Stimulated activated naive B cell treated with anti-CD40 and anti-IgM and Interleukin-4, amounts not matched to agents 10 μg/mL and 1 μg/mL and 100 μg/mL, for 72 hours (primary cell): ENCODE results near the gene S100A12.

ENCODE experiments used
- ATAC-seq, 2 donors: fragments of 150-1000 bp; cut with Tn5 transposase; replicated peaks; 2 replicates each; pipeline ENCODE4 v1.10.0; 2021; ENCODE audit warnings: moderate library complexity in 1 of 2
- DNase-seq: peaks from one replicate; pipeline ENCODE4 v3.0.0; 2021
- H3K27ac Mint-ChIP-seq: one replicate; pipeline ENCODE4 v1.8.0; 2022; ENCODE audit warnings: mild to moderate bottlenecking, mixed read lengths
- H3K27me3 Mint-ChIP-seq, 2 donors: one replicate each; pipeline ENCODE4 v1.8.0; 2022; ENCODE audit warnings: mixed read lengths in 2 of 2
- H3K36me3 Mint-ChIP-seq, 2 donors: one replicate each; pipeline ENCODE4 v1.8.0; 2022; ENCODE audit warnings: mixed read lengths in 2 of 2, mild to moderate bottlenecking in 1 of 2
- H3K4me1 Mint-ChIP-seq, 2 donors: one replicate each; pipeline ENCODE4 v1.8.0; 2022; ENCODE audit warnings: mixed read lengths in 2 of 2, mild to moderate bottlenecking in 1 of 2
- H3K4me3 Mint-ChIP-seq, 2 donors: one replicate each; pipeline ENCODE4 v1.8.0; 2022; ENCODE audit warnings: mild to moderate bottlenecking in 2 of 2, mixed read lengths in 2 of 2, moderate library complexity in 1 of 2
- H3K9me3 Mint-ChIP-seq, 2 donors: one replicate each; pipeline ENCODE4 v1.8.0; 2022; ENCODE audit warnings: mixed read lengths in 2 of 2, mild to moderate bottlenecking in 1 of 2

S100A12 gene

DNA sequence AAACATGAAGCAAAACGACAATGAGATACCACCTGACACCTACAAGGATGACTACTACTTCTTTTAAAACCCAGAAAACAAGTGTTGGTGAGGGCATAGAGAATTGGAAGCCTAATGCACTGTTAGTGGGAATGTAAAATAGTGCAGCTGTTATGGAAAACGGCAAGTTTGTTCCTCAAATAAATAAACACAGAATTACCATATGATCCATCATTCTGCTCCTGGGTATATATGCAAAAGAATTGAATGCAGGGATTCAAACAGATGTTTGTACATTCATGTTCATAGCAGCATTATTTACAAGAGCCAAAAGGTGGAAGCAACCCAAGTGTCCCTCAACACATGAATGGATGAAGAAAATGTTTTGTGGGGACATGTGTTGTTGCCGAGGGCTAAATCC lies 16.8 kb upstream of the S100A12 start:
- Mint-ChIP-seq H3K27ac (no peak overlapping the region), H3K4me1 (peaks cover 0 to 1% of the 10 kb centered on the region in 2 donors), H3K4me3 (no peak overlapping the region), H3K36me3 (no peaks in the 10 kb centered on the region), H3K9me3 (no peaks in the 10 kb centered on the region), H3K27me3 (peaks cover 27 to 41% of the 10 kb centered on the region in 2 donors)
- no peak for ATAC-seq
- no peak for DNase-seq

- Mint-ChIP-seq H3K9me3 (no peaks in the 10 kb centered on the region), H3K4me3 (no peak within 1 kb of the TSS), H3K27ac (no peak within 1 kb of the TSS), H3K27me3 (peaks cover 28 to 46% of the 10 kb centered on the region in 2 donors), H3K4me1 (peaks cover 4 to 5% of the 10 kb centered on the region in 2 donors), H3K36me3 (no peaks in the 10 kb centered on the region)
- DNase-seq (no peak), ATAC-seq (no peak)
Measured at GRCh38 chr1:153390938-153391710, 15.7 kb upstream of the S100A12 start, which contains the start of gene S100A8. Gene S100A8 (minus strand): TSS chr1:153391073. CDS start chr1:153390535, 538 bp downstream.

DNA sequence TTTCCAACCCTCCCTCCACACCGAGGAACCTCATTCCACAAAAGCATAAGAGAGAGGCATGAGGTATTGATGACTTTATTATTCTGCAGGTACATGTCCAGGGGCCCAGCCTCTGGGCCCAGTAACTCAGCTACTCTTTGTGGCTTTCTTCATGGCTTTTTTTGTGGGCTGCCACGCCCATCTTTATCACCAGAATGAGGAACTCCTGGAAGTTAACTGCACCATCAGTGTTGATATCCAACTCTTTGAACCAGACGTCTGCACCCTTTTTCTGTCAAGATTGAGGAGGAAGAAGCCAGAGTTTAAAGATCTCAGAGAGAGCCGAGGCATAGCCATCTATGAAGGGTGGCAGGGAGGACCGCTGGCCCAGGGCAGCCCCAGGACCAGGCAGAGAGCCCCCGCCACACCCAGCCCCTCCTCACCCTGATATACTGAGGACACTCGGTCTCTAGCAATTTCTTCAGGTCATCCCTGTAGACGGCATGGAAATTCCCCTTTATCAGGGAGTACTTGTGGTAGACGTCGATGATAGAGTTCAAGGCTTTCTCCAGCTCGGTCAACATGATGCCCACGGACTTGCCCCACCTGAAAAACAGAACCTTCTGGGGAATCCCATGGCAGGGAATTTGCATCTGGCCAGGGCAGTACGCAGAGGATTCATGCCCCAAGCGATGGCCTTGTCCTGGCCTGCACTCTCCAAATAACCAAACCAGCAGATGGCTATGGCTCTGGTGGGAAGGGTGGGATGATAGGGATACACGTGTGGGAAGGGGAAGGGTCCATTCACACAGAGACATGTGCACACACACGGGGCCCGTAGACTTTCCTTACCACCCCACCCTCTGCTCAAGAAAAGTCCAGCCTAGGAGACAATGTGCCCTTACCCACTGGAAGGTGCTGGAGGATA lies 14.8 kb upstream of the S100A12 start:
- H3K27me3 Mint-ChIP-seq = peaks cover 21 to 41% of the 10 kb centered on the region in 2 donors
- ATAC-seq = no peak

GRCh38 chr1:153389401-153389800 lies 14.0 kb upstream of the S100A12 start:
- peaks cover 25 to 38% of the 10 kb centered on the region in 2 donors for H3K27me3 Mint-ChIP-seq
- no peaks in the 10 kb centered on the region for H3K36me3 Mint-ChIP-seq
- ATAC-seq (no peak), DNase-seq (no peak)
- no peak overlapping the region for H3K27ac Mint-ChIP-seq
- peaks cover 3 to 5% of the 10 kb centered on the region in 2 donors for H3K4me1 Mint-ChIP-seq
- H3K9me3 Mint-ChIP-seq = no peaks in the 10 kb centered on the region
- no peak overlapping the region for H3K4me3 Mint-ChIP-seq

More for the DNA sequence above, 14.8 kb upstream of the S100A12 start:
- H3K9me3 Mint-ChIP-seq = no peaks in the 10 kb centered on the region
- no peak overlapping the region for H3K4me3 Mint-ChIP-seq
- no peaks in the 10 kb centered on the region for H3K36me3 Mint-ChIP-seq
- no peak for DNase-seq
- H3K27ac Mint-ChIP-seq = no peak overlapping the region
- peaks cover 4 to 5% of the 10 kb centered on the region in 2 donors for H3K4me1 Mint-ChIP-seq

DNA sequence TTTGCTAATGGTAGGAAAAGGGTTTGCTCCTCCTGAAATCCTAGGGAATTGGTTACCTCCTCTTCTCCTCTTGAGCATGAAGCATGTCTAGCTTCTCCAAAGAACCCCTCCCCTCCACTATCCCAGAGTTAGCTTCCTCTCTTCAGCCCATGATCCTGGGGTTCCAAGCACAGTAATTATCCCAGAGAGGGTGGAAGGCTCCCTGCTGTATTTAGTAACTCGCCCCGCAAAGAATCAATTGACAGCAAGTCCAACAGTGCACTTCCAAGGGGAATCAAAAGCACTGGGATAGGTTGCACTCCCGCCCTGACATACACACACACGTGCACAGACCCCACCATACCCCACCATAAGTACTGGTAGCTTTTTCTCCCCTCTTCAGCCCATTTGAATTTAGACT lies 12.4 kb upstream of the S100A12 start:
- Mint-ChIP-seq H3K36me3 (no peaks in the 10 kb centered on the region), H3K4me1 (peaks cover 3 to 5% of the 10 kb centered on the region in 2 donors), H3K9me3 (peaks cover 0 to under 1% of the 10 kb centered on the region in 2 donors), H3K27me3 (peaks cover 16 to 32% of the 10 kb centered on the region in 2 donors), H3K4me3 (no peak overlapping the region), H3K27ac (no peak overlapping the region)
- ATAC-seq (no peak), DNase-seq (no peak)

GRCh38 chr1:153387001-153387400 lies 11.6 kb upstream of the S100A12 start:
- DNase-seq = no peak
- no peak for ATAC-seq
- H3K27me3 Mint-ChIP-seq = peaks cover 24 to 38% of the 10 kb centered on the region in 2 donors
- H3K4me1 Mint-ChIP-seq = peaks cover 3 to 5% of the 10 kb centered on the region in 2 donors
- H3K36me3 Mint-ChIP-seq = no peaks in the 10 kb centered on the region
- H3K4me3 Mint-ChIP-seq = no peak overlapping the region
- no peak overlapping the region for H3K27ac Mint-ChIP-seq
- peaks cover 0 to 8% of the 10 kb centered on the region in 2 donors for H3K9me3 Mint-ChIP-seq

GRCh38 chr1:153386500-153386901 lies 11.1 kb upstream of the S100A12 start:
- Mint-ChIP-seq H3K27me3 (peaks cover 29 to 40% of the 10 kb centered on the region in 2 donors), H3K4me1 (peaks cover 3 to 5% of the 10 kb centered on the region in 2 donors), H3K36me3 (peaks cover 0 to 2% of the 10 kb centered on the region in 2 donors), H3K27ac (no peak overlapping the region), H3K4me3 (no peak overlapping the region), H3K9me3 (peaks cover 3 to 13% of the 10 kb centered on the region in 2 donors)
- ATAC-seq (peak in 1 of 2 donors; percentile 14), DNase-seq (no peak)

- no peak for ATAC-seq
- Mint-ChIP-seq H3K27ac (no peak overlapping the region), H3K27me3 (peaks cover 30 to 38% of the 10 kb centered on the region in 2 donors), H3K36me3 (peaks cover 0 to 2% of the 10 kb centered on the region in 2 donors), H3K4me1 (peaks cover 3 to 5% of the 10 kb centered on the region in 2 donors), H3K4me3 (no peak overlapping the region), H3K9me3 (peaks cover 7 to 18% of the 10 kb centered on the region in 2 donors)
- DNase-seq = no peak
Measured at GRCh38 chr1:153384958-153385580, 9.6 kb upstream of the S100A12 start.

DNA sequence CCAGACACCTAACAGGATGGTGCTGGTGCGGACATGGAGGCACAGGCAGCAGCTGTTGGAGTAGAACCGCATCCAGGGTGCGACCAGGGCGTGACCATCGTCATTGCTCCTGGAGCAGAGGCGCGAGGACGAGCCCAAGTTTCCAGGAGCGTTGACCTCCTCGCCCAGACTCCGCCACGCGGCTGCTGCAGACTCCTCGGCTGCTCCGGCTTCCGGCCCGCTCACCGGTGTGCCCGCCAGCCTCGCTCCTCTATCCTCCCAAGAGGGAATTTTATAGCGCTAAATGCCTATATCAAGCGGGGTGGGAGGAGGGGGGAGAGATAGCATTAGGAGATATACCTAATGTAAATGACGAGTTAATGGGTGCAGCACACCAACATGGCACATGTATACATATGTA lies 5.3 kb upstream of the S100A12 start:
- Mint-ChIP-seq H3K27me3 (peaks cover 29 to 49% of the 10 kb centered on the region in 2 donors), H3K4me3 (no peak overlapping the region), H3K4me1 (no peaks in the 10 kb centered on the region), H3K9me3 (peaks cover 7 to 18% of the 10 kb centered on the region in 2 donors), H3K36me3 (peaks cover 0 to 2% of the 10 kb centered on the region in 2 donors), H3K27ac (no peak overlapping the region)
- DNase-seq (no peak), ATAC-seq (no peak)

DNA sequence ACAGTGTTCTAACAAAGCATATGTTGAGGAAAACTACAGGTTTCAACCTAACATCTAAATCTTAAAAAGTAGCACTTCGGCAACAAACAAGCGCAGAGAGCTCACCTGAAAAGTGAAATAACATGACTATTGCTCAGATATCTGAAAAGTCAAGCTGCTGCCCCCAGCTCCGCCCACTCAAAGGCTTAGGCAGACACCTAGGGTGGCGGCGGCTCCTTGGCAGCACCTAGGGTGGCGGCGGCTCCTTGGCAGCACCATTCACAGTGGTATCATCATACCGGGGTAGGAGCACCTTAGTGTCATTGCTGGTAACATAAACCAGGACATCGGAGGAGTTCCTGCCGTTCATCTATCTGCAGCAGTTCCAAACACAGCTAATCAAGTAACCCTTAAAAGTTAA lies 4.2 kb upstream of the S100A12 start:
- DNase-seq = no peak
- Mint-ChIP-seq H3K9me3 (peaks cover 7 to 18% of the 10 kb centered on the region in 2 donors), H3K36me3 (peaks cover 0 to 2% of the 10 kb centered on the region in 2 donors), H3K4me3 (no peak overlapping the region), H3K27me3 (peaks cover 24 to 46% of the 10 kb centered on the region in 2 donors), H3K4me1 (no peaks in the 10 kb centered on the region), H3K27ac (no peak overlapping the region)
- no peak for ATAC-seq

DNA sequence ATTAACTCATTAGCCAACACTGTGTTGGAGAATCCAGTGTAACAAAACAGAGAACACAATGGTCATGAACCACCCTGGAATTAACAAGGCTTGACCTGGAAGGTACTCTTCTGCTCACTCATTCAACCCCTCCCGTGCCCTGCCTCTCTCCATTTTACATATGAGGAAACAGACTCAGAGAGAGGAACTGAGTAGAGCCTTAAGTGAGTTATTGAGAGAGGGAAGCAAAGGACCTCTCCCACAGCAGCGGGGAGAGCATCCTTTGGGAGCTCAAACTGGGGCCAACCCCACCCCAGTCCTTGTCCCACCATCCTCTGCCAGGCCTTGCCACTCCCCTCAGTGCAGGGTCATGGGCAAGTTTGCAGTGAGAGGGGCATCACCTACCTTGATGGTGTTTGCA lies 1.4 kb downstream of the S100A12 start:
- ATAC-seq = no peak
- no peaks in the 10 kb centered on the region for H3K9me3 Mint-ChIP-seq
- no peak overlapping the region for H3K4me3 Mint-ChIP-seq
- no peak overlapping the region for H3K27ac Mint-ChIP-seq
- H3K4me1 Mint-ChIP-seq = no peaks in the 10 kb centered on the region
- peaks cover 26 to 34% of the 10 kb centered on the region in 2 donors for H3K27me3 Mint-ChIP-seq
- no peaks in the 10 kb centered on the region for H3K36me3 Mint-ChIP-seq
- no peak for DNase-seq

DNA sequence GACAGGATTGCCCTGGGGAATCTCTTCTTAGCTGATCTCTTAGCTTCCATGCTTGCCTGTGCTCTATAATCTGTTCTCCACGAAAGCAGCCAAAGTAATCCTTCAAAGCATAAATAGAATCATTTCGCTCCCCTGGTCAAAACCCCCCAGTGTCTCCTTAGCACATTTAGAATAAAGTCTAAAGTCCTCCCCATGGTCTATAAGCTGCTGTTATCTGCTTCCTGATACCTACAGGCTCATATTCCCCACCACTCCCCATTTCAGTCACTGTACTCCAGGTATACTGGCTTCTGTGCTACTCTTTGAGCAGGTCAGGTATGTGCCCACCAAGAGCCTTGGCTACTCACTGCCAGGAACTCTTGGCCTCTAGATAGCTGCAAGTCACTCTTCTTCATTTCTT lies 2.9 kb downstream of the S100A12 start:
- Mint-ChIP-seq H3K36me3 (no peaks in the 10 kb centered on the region), H3K4me1 (no peaks in the 10 kb centered on the region), H3K27me3 (peaks cover 23 to 26% of the 10 kb centered on the region in 2 donors), H3K9me3 (no peaks in the 10 kb centered on the region), H3K27ac (no peak overlapping the region), H3K4me3 (no peak overlapping the region)
- DNase-seq (no peak), ATAC-seq (no peak)

GRCh38 chr1:153371231-153371630 lies 4.2 kb downstream of the S100A12 start:
- no peaks in the 10 kb centered on the region for H3K4me1 Mint-ChIP-seq
- DNase-seq (no peak), ATAC-seq (no peak)
- H3K27ac Mint-ChIP-seq = no peak overlapping the region
- no peaks in the 10 kb centered on the region for H3K36me3 Mint-ChIP-seq
- H3K4me3 Mint-ChIP-seq = no peak overlapping the region
- H3K9me3 Mint-ChIP-seq = no peaks in the 10 kb centered on the region
- peaks cover 25% of the 10 kb centered on the region in 2 donors for H3K27me3 Mint-ChIP-seq

- no peaks in the 10 kb centered on the region for H3K36me3 Mint-ChIP-seq
- no peak for ATAC-seq
- H3K27me3 Mint-ChIP-seq = peaks cover 30 to 32% of the 10 kb centered on the region in 2 donors
Measured at GRCh38 chr1:153370146-153370545, 5.3 kb downstream of the S100A12 start.

More at GRCh38 chr1:153370146-153370545, 5.3 kb downstream of the S100A12 start:
- H3K4me1 Mint-ChIP-seq = no peaks in the 10 kb centered on the region
- H3K9me3 Mint-ChIP-seq = no peaks in the 10 kb centered on the region
- no peak for DNase-seq
- no peak overlapping the region for H3K27ac Mint-ChIP-seq
- no peak overlapping the region for H3K4me3 Mint-ChIP-seq
